ENCODE measurements around the gene SMIM45.

The SMIM45 gene

GRCh38 chr22:41966225-41966606 lies 14.3 kb downstream of the SMIM45 start:
- DNase-seq (ENCODE audit: low read depth in 4 of 4, low spot score in 3 of 4) = no peak

- DNase-seq (ENCODE audit: low read depth in 4 of 4, low spot score in 3 of 4) = no peak
These were observed 14.8 kb downstream of the SMIM45 start for GRCh38 chr22:41966607-41967240.

DNA sequence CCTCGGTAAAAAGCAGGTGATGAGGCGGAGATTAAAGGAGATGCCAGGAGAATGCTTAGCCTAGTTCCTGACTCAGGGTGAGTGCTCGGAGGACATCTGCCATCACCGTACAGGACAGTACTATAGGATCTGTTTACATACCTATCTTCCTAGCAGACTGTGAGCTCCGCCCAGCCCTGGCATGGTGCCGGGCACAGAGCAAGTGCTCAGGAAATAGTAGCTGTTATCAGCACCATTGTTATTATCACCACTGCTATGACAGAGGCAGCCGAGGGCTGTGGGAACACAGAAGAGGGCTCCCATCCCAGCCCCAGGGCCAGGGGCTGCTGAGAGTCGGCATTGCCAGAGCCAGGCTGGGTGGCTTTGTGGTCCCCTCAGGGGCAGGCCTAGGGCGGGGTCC lies 16.7 kb downstream of the SMIM45 start:
- no peak for DNase-seq (ENCODE audit: low read depth in 4 of 4, low spot score in 3 of 4)

- DNase-seq (ENCODE audit: low read depth in 4 of 4, low spot score in 3 of 4) = no peak
These were observed 17.2 kb downstream of the SMIM45 start, which contains the start of gene SEPTIN3 for GRCh38 chr22:41969110-41969646. Gene SEPTIN3, plus strand, starts transcription at chr22:41969443. Its CDS starts 2,050 bp downstream, at chr22:41971493.

- no peak for DNase-seq (ENCODE audit: low read depth in 4 of 4, low spot score in 3 of 4)
These were observed 18.7 kb downstream of the SMIM45 start for GRCh38 chr22:41970601-41971000.

- DNase-seq (ENCODE audit: low read depth in 4 of 4, low spot score in 3 of 4) = no peak
These were observed 19.5 kb downstream of the SMIM45 start for GRCh38 chr22:41971431-41971830.

GRCh38 chr22:41974691-41975290 lies 22.8 kb downstream of the SMIM45 start:
- DNase-seq (ENCODE audit: low read depth in 4 of 4, low spot score in 3 of 4) = no peak

DNA sequence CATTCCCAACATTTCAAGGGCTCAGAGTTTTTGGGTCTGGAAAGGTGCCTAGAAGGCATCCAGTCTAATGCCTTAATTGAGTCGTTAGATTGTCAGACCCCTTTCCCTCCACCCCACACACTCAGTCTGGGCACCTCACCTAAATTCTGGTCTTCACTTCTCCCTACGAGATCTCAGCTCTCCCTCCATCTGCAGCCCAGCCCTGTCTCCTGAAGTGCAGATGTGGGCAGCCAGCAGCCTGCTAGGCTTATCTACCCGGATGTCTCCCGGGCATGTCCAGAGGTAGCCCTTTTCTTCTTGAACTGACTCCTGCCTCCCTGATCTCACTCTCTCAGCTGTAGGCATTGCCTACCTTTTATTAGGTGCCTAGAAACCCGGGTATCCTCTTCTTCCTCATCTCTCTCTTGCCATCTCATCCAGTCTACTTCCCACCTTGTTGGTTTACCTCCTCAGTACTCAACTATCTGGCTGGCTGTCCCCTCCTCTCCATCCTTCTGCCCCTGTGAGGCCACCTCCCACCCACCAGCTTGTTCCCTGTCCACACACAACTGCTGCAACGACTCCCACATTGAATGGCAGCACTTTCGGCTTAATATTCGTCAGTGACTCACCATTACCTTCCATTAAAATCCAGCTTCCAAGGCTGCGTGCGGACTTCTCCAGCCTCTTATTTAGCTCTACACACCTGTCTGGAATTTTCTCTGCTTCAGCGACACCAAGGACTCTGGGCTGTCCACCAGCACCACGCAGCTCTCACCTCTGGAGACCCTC lies 23.5 kb downstream of the SMIM45 start:
- no peak for DNase-seq (ENCODE audit: low read depth in 4 of 4, low spot score in 3 of 4)

DNA sequence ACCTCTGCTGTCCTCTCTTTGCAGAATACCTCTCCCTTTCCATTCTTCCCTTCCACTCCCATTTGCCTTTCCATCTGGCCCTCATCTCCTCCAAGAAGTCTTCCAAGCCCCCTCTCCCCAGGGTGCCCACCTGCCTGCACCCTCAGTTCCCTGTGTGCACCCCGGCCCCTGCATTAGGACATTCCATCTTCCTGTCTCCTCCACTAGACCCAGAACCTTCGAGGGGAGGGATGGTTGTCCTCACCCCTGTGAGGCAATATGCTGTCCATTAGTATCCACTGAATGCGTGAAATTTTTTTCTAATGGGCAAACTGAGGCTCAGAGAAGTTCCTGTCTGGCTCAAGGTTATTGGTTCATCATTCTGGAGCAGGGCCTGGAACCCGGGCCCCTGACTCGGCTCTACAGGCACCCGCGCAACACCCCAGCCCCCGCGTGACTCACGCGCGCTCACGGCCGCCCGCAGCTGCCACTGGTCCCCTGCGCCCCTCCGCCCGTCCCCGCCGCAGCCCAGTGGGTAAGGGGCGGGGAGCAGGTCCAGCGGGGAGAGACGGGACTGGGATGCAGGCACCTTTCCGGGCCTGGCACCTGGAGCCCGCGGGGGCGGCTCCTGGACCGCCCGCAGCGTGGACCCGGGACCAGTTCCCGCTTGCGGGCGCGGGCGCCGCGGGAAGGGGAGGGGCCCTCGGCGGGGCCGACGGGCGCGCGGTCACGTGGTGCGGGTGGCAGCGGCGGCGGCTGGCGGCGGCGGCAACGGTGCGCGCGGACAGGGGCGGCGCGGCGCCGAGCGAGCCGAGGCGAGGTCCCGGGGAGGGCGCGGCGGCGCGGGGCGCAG lies 24.3 kb downstream of the SMIM45 start:
- DNase-seq (ENCODE audit: low read depth in 4 of 4, low spot score in 3 of 4) = no peak

- no peak for DNase-seq (ENCODE audit: low read depth in 4 of 4, low spot score in 3 of 4)
These were observed 25.1 kb downstream of the SMIM45 start for GRCh38 chr22:41976961-41977566.

DNA sequence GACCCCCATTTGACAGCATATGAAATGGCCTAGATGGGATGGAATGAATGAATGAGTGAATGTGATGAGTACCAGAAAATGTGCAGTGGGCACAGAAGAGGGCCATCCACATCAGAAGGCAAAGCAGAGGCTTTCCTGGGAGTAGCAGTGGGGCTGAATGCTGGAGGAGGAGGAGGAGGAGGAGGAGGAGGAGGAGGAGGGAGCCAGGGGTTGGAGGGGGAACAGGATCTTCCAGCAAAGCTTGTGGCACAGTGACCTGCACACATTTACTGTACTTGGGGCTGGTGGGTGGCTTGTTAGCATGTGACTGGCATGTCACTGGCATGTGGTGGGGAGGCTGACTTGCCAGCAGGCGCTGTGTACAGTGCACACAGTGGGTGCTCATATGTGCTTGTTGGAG lies 26.8 kb downstream of the SMIM45 start:
- no peak for DNase-seq (ENCODE audit: low read depth in 4 of 4, low spot score in 3 of 4)

- DNase-seq (ENCODE audit: low read depth in 4 of 4, low spot score in 3 of 4) = no peak
These were observed 27.7 kb downstream of the SMIM45 start for GRCh38 chr22:41979423-41980250.

GRCh38 chr22:41982865-41983264 lies 30.9 kb downstream of the SMIM45 start:
- DNase-seq (ENCODE audit: low read depth in 4 of 4, low spot score in 3 of 4) = no peak

DNA sequence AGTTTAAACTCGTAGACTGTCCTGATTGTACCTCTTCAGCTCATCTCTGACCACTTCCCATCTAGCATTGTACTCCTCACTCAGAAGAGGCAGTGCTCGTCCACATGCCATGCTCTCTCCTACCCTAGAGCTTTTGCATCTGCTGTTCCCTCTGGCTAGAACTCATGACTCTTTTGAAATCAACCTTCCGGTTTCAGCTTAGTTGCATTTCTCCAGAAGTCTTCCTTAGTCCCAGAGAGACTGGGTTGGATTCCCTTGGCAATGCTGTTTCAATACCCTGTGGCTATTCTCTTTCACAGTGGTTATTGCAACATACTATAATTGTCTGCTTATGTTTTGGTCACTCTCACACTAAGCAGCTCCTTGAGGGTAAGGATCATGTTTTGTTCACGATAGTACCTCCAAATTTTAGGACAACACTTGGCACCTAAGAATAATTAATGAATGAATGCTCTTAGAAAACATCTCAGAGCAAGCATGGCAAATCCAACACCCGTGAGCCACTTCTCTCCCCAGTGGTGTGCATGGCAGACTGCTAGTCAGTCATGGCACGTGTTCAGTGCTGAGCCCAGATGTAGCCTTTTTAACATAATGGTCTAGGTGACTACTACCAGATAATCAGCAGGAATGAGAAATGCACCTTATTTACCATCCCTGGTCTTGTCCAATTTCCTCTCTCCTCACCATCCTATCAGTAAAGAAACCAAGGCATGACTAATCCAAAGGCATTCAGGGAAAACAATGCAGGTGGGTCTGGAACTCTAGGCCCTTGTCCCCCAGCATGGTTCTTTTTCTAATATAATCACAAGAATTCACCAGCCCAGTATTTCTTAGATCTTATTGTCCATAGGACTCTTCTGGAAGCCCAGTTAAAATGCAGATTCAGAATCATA lies 31.8 kb downstream of the SMIM45 start:
- no peak for DNase-seq (ENCODE audit: low read depth in 4 of 4, low spot score in 3 of 4)

GRCh38 chr22:41987276-41987675 lies 35.3 kb downstream of the SMIM45 start:
- DNase-seq (ENCODE audit: low read depth in 4 of 4, low spot score in 3 of 4) = no peak

GRCh38 chr22:41989246-41989645 lies 37.3 kb downstream of the SMIM45 start:
- DNase-seq (ENCODE audit: low read depth in 4 of 4, low spot score in 3 of 4) = no peak

- no peak for DNase-seq (ENCODE audit: low read depth in 4 of 4, low spot score in 3 of 4)
These were observed 39.2 kb downstream of the SMIM45 start for GRCh38 chr22:41991111-41991510.

GRCh38 chr22:41992496-41992895 lies 40.5 kb downstream of the SMIM45 start:
- DNase-seq (ENCODE audit: low read depth in 4 of 4, low spot score in 3 of 4) = no peak

Data from right renal pelvis (tissue), 4 donors.